Measurements from ENCODE around the gene GIPC2.

- TF ChIP-seq GATA3 (IDR thresholded peaks at IDR 0.05; ENCODE audit: low read depth, low read length) (no peak), GATA2 (IDR thresholded peaks at IDR 0.05; ENCODE audit: low read depth, low read length) (no peak)
Measured at GRCh38 chr1:78044796-78045562, 787 bp upstream of the GIPC2 start.

Measured in SH-SY5Y (cell line).